NCI-H526 (cell line): ENCODE data around the gene GABBR2.

Experiments used
- DNase-seq, 2 experiments: peaks; one replicate each; lab custom pipeline; 2025; lab: John Stamatoyannopoulos, UW

GABBR2 gene

DNA sequence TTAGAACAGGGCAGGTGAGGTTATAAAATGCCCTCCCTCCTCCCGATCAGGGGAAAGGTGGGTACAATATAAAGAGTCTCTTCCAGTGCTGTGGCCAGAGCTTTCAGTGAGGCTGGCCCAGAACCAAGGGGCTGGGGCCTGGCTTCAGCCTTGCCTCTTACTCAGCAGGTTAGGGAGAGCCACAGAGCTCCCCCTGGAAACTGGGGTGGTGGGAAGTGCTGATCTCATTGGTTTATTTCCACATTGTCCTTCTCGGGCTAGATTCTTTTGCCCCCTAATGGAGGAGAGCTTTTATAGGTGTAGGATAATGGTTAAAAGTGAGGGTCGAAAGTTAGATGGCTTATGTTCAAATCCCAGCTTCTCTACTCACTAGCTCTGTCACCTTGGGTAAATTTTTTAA, 266.6 kb downstream of the GABBR2 start:
- no peak for DNase-seq

DNA sequence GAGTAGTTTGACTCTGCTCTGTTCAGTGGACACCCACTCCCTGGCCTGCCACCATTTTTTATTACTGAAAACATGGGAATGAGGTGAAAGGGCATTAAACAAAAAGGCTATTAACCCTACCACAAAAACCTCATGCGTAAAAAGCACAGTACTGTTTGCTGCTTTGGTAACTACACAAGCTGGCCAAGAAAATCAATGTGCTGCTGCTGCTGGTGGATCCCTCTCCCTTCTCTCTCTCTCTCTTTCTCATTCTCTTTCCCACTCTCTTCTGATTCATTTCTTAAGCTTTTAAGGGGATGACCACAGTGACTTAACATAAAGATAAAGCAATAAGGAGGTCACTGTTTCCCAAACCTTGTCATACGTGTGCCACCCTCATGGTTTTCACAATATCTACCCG, 270.1 kb downstream of the GABBR2 start:
- DNase-seq: no peak

DNA sequence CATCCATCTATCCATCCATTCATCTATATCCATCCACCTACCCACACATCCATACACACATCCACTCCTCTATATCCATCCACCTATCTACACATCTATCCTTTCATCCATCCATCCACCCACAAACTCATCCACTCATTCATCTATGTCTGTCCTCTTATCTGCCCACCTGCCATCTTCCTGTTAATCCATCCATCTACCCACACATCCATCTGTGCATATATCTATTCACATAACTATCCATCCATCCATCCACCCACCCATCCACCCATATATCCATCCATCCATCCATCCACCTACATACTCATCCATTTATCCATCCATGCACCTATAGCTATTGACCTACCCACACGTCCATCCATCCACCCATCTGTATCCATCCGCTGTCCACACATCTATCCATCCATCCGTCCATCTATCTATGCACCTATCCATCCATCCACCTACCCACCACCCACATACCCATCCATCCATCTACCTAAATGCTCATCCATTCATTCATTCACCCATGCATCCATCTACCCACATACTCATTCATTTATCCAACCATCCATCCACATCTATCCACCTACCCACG, 271.2 kb downstream of the GABBR2 start:
- no peak for DNase-seq

- no peak for DNase-seq
Observed at GRCh38 chr9:98432960-98433359, 275.8 kb downstream of the GABBR2 start.

- no peak for DNase-seq
Observed at GRCh38 chr9:98432134-98432533, 276.6 kb downstream of the GABBR2 start.

- DNase-seq: no peak
Observed at GRCh38 chr9:98430535-98431292, 278.0 kb downstream of the GABBR2 start.

GRCh38 chr9:98429613-98430012, 279.1 kb downstream of the GABBR2 start:
- DNase-seq: no peak

GRCh38 chr9:98428454-98428853, 280.3 kb downstream of the GABBR2 start:
- DNase-seq: no peak

- DNase-seq: no peak
Observed at GRCh38 chr9:98427491-98427890, 281.2 kb downstream of the GABBR2 start.

DNA sequence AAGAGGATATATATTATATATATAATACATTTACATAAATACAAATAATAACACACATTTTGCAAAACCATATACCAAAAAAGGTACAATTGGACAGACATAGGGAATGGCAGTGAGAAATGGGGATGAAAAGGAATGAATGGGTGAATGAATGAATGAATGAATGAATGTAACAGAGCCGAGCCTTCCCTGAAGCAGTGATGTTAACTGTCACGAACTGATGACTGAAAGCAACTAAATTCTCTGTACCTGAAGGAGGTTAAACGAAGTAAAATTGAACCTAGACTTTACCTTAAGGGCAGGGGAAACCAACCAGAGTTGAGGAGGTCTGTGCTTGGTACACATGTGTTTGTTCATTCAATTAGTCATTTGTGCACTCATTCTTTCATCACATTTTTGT, 283.7 kb downstream of the GABBR2 start:
- no peak for DNase-seq

- no peak for DNase-seq
Observed at GRCh38 chr9:98419260-98419603, 289.5 kb downstream of the GABBR2 start.

DNA sequence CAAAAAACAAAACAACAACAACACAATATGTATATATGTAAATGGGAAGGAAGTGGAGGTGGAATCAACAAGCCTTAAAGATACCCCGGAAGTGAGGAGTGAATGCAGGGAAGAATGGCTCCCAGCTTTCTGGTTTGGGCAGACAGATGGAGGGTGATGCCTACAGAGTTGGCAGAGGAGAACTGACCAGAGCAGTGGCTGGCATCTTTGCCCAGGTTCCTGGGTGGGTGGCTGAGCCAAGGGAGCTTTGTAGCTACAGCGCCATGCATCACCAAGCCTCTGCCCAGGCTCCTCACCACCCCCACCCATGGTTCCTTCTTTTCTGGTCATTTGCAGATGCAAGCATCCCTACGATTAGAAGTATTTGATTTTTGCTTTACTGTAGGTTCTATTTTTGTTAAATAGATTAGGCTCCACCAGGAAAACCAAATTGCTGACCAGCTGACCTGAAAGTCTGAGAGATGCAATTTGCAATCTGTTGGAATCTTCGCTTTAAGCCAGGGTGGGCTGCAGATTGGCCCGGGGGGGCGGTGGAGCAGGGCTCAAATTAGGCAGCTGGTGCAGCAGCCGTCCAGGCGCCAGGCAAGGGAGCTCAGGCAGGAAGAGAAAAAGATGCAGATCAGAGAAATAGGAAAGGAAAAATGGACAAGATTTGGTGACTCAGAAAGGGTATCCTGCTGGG, 290.0 kb downstream of the GABBR2 start:
- no peak for DNase-seq

- no peak for DNase-seq
Observed at GRCh38 chr9:98416294-98417248, 292.2 kb downstream of the GABBR2 start.

DNA sequence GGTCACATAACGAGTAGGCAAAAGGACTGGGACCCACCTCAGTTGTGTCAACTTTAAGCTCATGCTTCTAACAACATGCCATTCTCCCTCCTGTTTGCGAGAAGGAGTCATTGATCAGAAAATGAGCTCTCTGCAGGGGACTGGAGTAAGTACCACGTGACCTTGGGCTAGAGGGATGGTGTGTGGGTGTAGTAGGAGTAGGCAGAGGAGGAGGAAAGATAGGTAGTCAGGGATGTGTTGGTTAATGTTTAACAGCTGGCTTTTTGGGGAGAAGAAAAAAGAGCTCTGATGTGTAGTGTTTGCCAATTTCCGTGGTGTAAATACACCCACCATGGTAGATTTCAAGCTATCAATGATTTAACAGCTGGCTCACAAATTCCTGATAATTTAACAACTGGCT, 293.0 kb downstream of the GABBR2 start:
- no peak for DNase-seq

DNA sequence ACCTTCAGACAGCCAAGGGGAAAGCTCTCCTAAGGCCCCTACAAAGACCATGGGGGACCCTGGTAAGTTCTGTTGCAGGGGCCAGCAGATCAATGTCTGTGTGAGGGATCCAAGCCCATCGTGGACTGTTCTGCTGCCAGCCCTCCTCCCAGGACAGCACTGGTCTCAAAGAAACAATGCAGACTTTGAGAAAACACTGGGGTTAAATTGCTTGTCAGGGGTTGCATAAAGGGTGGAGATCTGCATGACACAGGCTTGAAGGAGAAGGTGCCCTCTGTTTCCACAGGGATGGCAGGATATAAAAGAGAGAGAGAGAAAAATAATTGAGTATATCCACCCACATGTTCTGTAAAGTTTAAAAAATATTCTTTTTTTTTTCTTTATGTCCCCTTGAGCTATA, 295.7 kb downstream of the GABBR2 start:
- DNase-seq: no peak

DNA sequence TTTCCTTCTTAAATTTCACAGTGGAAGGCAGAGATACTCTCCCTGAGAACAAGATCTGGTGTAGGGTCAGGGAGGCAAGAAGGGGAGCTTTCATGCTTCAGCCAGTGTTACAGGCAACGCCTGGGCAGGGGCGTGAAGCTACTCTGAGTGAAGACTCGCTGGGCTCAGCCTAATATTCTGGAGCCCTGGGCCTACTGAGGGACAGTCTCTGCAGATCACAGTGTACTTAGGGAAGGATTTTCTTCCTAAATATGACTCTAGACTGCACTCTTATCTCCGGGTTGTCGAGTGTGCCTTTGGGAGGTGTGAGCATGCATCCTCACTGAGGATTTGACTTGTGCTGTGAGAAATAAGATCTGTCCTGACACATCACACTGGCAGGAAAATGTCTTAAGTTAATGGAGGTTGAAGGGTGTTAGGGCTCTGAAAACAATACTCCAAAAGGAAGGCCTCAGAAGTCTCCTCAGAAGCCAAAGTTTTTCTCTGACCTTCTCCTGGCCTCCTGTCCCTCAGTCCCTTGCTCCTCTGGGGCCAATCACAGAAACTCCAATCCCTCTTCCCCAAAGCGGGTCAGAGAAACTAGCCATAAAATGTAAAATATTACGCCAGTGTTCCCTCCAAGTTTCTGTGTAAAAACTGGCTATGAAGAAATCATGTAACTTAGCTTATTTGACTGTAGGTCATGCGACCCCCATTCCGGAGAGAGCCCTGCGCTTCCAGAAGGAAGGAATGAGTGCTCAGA, 296.5 kb downstream of the GABBR2 start:
- DNase-seq: no peak

GRCh38 chr9:98410185-98410697, 298.5 kb downstream of the GABBR2 start:
- DNase-seq: no peak

DNA sequence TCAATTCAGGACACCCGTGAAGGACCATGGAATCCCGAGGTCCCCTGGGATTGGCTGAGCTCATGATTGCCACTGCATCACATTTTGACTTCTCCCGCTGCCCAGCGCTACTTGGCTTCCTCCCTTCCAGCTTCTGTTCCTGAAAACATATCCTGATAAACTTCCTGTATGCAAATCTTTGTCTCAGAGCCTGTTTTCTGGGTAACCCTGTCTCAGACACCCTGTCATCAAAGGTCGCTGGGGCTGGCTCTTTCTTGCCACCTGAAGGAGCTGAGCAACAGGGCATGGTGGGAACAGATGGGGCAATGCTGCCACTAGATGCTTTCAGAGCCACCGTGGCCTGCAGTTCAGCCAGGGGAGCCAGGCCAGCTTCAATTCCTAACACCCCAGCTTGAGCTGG, 299.0 kb downstream of the GABBR2 start:
- DNase-seq: no peak

- no peak for DNase-seq
Observed at GRCh38 chr9:98406469-98406868, 302.3 kb downstream of the GABBR2 start.

DNA sequence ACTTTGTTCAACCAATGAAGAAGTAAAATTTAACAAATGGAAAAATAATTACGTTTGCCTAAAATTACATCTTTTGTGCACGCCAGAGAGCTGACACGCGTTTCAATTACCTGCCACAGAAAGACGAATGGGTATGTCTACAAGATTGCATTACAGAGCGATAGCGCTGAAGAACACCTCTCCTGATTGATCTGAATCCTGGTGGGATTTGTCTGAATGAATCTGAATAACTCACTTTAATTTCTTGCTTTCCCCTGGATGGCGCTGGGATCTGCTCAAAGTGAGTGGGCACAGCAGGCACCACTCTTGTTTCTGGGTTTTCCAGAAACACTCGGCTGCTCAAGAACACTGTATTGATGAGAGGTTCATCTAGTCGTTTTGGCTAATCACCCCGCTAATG, 304.5 kb downstream of the GABBR2 start:
- no peak for DNase-seq

DNA sequence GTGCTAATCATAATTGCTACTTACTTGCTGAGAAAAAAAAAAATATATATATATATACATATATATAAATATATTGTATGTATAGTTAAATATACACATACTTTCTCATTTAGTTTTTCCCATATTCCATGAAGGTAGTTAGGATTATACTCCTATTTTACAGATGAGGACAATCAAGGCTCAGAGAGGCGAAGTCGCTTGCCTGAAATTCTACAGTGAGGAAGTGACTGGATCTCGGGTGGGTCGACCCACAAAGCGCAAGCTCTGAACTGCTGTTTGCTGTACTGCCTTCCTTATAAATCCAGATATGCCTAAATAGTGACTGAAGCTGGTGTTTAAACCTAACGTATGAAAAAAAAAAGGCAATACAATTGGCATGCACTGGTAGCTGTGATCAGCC, 305.0 kb downstream of the GABBR2 start:
- no peak for DNase-seq
